ENCODE data around the gene KDM4B.

- TF ChIP-seq HSF1 (IDR thresholded peaks at IDR 0.05; ENCODE audit: low read depth, low read length) (no peak), PML (IDR thresholded peaks at IDR 0.05; ENCODE audit: low read length) (no peak), REST (IDR thresholded peaks at IDR 0.05; ENCODE audit: low read depth, low read length) (no peak)
These were observed 118.0 kb downstream of the KDM4B start for GRCh38 chr19:5086725-5087439.

Data from GM12878 (cell line).